GM18505 (cell line): ENCODE measurements around the gene ASH1L.
"Not testable (repeated sequence)": the region's sequence is repeated elsewhere in the genome, so short reads cannot be mapped to it uniquely, and the experiment has no call there.

Source experiments
- ATAC-seq: cut with Tn5 transposase; IDR thresholded peaks from one replicate; pipeline ENCODE4 v1.9.1; 2021; ENCODE audit not compliant: unreplicated experiment
- POLR2A ChIP-seq: IDR thresholded peaks from 4 replicates; pipeline ENCODE4 v1.6.1; 2011; ENCODE audit warnings: borderline replicate concordance; ENCODE audit not compliant: insufficient read depth, insufficient read length; ENCODE audit errors: extremely low read depth

The ASH1L gene

GRCh38 chr1:155487541-155487940 lies 75.1 kb downstream of the ASH1L start:
- ATAC-seq, result no peak
- TF ChIP-seq POLR2A, result no peak

GRCh38 chr1:155486952-155487351 lies 75.7 kb downstream of the ASH1L start:
- ATAC-seq, result not testable (repeated sequence)

DNA sequence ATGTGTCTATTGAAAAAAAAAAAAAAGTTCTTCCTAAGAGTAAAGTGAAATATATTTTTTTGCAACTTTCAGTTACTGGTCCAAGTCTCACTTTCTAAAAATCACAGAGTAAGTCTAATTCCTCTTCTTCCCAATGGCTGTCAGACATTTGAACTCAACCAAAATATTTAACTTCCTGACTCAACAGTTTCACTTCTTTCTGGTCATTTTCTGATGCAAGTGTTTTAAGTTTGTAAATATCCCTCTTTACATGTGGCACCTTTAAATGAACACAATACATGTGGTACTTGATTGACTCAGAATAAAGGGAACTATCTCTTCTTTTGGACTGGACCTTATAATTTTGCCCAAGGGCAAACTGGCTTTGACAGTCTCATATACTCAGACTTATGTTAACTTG lies 76.7 kb downstream of the ASH1L start:
- ATAC-seq, result no peak
- TF ChIP-seq POLR2A, result no peak

GRCh38 chr1:155485222-155485621 lies 77.4 kb downstream of the ASH1L start:
- TF ChIP-seq POLR2A, result no peak
- ATAC-seq, result no peak

- ATAC-seq, result no peak
Observed at GRCh38 chr1:155481741-155482241, 80.8 kb downstream of the ASH1L start.

GRCh38 chr1:155479205-155479604 lies 83.4 kb downstream of the ASH1L start:
- TF ChIP-seq POLR2A, result no peak
- no peak for ATAC-seq

More at GRCh38 chr1:155481741-155482241, 80.8 kb downstream of the ASH1L start:
- no peak for TF ChIP-seq POLR2A

- ATAC-seq, result no peak
- no peak for TF ChIP-seq POLR2A
Observed at GRCh38 chr1:155478270-155478852, 84.2 kb downstream of the ASH1L start.

DNA sequence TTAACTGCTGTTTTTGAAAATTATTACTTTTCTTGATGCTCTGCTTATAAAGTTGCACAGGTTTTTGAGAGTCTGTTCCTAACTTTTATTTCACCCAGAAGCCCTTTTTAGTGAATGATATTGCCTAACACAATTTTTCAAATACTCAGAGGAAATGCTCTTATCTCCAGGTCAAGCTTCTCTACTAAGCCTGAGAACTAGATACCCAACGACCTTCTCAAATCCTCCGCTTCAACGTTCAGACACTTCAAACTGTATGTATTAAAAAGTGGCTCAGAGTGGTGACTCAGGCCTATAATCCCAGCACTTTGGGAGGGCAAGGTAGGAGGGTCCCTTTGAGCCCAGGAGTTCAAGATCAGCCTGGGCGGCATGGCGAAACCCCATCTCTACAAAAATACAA lies 88.5 kb downstream of the ASH1L start:
- no peak for TF ChIP-seq POLR2A
- no peak for ATAC-seq

DNA sequence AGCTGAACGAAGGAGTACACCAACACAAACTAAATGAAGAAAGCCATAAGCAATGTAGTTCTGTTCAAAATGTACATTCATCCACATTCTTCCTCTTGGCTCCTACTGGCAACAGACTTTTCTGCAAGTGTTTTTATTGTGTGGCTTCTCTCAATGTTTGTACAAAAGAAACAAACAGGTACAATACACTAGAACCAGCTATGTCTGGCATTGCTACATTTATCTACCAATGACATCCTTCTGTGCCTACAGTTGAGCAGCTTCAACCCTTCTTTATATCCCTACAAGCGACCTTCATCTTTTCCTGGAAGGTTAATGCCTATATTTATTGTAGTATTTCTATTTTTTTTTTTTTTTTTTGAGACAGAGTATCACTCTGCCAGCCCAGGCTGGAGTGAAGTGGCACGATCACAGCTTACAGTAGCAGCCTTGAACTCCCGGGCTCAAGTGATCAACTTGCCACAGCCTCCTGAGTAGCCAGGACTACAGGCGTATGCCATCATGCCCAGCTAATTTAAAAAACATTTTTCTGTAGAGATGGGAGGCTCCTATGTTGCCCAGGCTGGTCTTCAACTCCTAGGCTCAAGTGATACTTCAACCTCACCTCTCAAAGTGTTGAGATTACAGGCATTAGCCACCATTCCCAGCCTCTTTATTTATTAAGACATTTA lies 89.3 kb downstream of the ASH1L start:
- no peak for TF ChIP-seq POLR2A
- no peak for ATAC-seq

- TF ChIP-seq POLR2A, result no peak
- ATAC-seq, result no peak
Observed at GRCh38 chr1:155472491-155473083, 90.0 kb downstream of the ASH1L start.

GRCh38 chr1:155471891-155472290 lies 90.7 kb downstream of the ASH1L start:
- ATAC-seq, result no peak
- TF ChIP-seq POLR2A, result no peak

- ATAC-seq, result no peak
- no peak for TF ChIP-seq POLR2A
Observed at GRCh38 chr1:155471026-155471425, 91.6 kb downstream of the ASH1L start.

GRCh38 chr1:155466996-155467395 lies 95.6 kb downstream of the ASH1L start:
- TF ChIP-seq POLR2A, result no peak
- ATAC-seq, result no peak

- TF ChIP-seq POLR2A, result no peak
- ATAC-seq, result no peak
Observed at GRCh38 chr1:155466617-155466972, 96.0 kb downstream of the ASH1L start.
